ENCODE data around the gene PEAR1.

GRCh38 chr1:156963621-156964020 is 70.1 kb downstream of the PEAR1 start:
- no peak for TF ChIP-seq CTCF (IDR thresholded peaks at IDR 0.05; ENCODE audit: insufficient read depth, low read length, poor library complexity, severe bottlenecking)
- no peak for TF ChIP-seq EZH2phosphoT487 (conservative IDR thresholded peaks at IDR 0.05; ENCODE audit: low read length)

Measured in SU-DHL-6 (cell line).